Choroid plexus epithelial cell (primary cell): ENCODE measurements around the gene ZDHHC19.

Experiments used
- DNase-seq: peaks from one replicate; pipeline ENCODE4 v3.0.0-alpha.2; 2010; ENCODE audit warnings: low read depth
- H3K4me3 ChIP-seq: 2 replicates; pipeline ENCODE4 v1.5.1; 2011; ENCODE audit warnings: low read depth, mild to moderate bottlenecking, control low read depth, low read length, moderate library complexity
- CTCF ChIP-seq: conservative IDR thresholded peaks from 2 replicates; pipeline ENCODE4 v1.5.1; 2011; ENCODE audit warnings: low read depth, mild to moderate bottlenecking, control low read depth, inconsistent platforms, low read length, moderate library complexity

The ZDHHC19 gene

GRCh38 chr3:196156160-196156559 lies 55.0 kb downstream of the ZDHHC19 start:
- TF ChIP-seq CTCF = no peak
- DNase-seq = no peak
- H3K4me3 ChIP-seq = no peak overlapping the region

GRCh38 chr3:196150481-196150880 lies 60.7 kb downstream of the ZDHHC19 start:
- H3K4me3 ChIP-seq = no peak overlapping the region

GRCh38 chr3:196149831-196150301 lies 61.3 kb downstream of the ZDHHC19 start:
- DNase-seq = no peak
- H3K4me3 ChIP-seq = no peak overlapping the region
- TF ChIP-seq CTCF = no peak

More at GRCh38 chr3:196150481-196150880, 60.7 kb downstream of the ZDHHC19 start:
- DNase-seq = no peak
- no peak for TF ChIP-seq CTCF

GRCh38 chr3:196149375-196149774 lies 61.8 kb downstream of the ZDHHC19 start:
- DNase-seq = no peak
- no peak for TF ChIP-seq CTCF
- no peak overlapping the region for H3K4me3 ChIP-seq
